NB4 (cell line): ENCODE results near the gene PRR5L.

Experiments
- DNase-seq: peaks from one replicate; pipeline ENCODE4 v3.0.0; 2010; ENCODE audit warnings: low read depth
- H3K4me3 ChIP-seq: one replicate; pipeline ENCODE4 v1.5.1; 2011; ENCODE audit warnings: mild to moderate bottlenecking, low read depth, low read length, moderate library complexity
- MYC ChIP-seq: IDR thresholded peaks from 2 replicates; pipeline ENCODE4 v1.6.1; 2011; ENCODE audit warnings: low read depth, low read length
- POLR2A ChIP-seq: IDR thresholded peaks from 2 replicates; pipeline ENCODE4 v1.6.1; 2011; ENCODE audit warnings: mild to moderate bottlenecking; ENCODE audit not compliant: insufficient read length; ENCODE audit errors: extremely low read depth
- TF ChIP-seq, protein P1 (sequence below): IDR thresholded peaks from 2 replicates; pipeline ENCODE4 v1.6.1; 2011; ENCODE audit warnings: low read depth, low read length
- TF ChIP-seq, protein P2 (sequence below): IDR thresholded peaks from one replicate; pipeline ENCODE4 v1.5.1; 2012; ENCODE audit warnings: low read depth, low read length

The PRR5L gene

DNA sequence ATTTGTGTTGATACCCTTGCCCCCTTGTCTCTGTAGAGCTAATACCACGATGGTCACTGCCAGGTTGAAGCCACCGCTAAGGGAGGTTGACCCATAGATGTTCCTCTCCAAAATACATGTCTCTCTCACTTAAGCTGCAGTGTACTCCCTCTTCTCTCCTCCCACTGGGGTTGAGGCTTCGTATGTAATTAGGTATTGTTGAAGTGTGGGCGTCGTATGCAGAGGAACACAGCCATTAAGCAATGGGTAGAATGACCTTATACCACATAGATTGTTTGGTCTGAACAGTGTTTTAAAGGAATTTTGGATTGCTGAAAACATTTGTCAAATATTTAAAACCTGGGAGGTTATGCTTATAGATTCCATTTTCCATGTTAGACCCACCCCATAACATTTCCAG lies 142.0 kb downstream of the PRR5L start:
- DNase-seq, result no peak
- H3K4me3 ChIP-seq, result no peak overlapping the region
- TF ChIP-seq POLR2A, result no peak
- TF ChIP-seq, protein P1, sequence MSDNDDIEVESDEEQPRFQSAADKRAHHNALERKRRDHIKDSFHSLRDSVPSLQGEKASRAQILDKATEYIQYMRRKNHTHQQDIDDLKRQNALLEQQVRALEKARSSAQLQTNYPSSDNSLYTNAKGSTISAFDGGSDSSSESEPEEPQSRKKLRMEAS, result no peak

DNA sequence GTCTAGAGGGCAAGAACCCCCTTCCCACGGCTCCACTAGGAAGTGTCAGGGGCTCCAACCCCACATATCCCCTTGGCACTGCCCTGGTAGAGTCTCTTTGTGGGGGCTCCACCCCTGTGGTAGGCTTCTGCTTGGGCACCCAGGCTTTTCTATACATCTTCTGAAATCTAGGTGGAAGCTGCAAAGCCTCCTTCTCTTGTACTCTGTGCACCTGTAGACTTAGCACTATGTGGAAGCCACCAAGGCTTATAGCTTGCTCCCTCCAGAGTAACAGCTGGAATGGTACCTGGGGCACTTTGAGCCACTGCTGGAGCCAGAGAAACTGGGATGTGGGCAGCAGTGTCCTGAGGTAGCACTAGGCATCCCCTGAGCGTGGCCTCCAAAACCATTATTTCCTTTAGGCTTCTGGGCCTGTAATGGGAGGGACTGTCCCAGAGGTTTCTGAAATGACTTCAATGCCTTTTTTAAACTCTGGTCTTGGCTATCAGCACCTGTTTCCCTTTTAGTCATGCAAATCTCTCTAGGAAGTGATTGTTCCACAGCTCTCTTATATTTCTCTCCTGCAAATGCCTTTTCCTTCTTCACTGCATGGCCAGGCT lies 145.6 kb downstream of the PRR5L start:
- no peak for DNase-seq
- H3K4me3 ChIP-seq, result no peak overlapping the region
- TF ChIP-seq, protein P1, result no peak
- TF ChIP-seq, protein P2, sequence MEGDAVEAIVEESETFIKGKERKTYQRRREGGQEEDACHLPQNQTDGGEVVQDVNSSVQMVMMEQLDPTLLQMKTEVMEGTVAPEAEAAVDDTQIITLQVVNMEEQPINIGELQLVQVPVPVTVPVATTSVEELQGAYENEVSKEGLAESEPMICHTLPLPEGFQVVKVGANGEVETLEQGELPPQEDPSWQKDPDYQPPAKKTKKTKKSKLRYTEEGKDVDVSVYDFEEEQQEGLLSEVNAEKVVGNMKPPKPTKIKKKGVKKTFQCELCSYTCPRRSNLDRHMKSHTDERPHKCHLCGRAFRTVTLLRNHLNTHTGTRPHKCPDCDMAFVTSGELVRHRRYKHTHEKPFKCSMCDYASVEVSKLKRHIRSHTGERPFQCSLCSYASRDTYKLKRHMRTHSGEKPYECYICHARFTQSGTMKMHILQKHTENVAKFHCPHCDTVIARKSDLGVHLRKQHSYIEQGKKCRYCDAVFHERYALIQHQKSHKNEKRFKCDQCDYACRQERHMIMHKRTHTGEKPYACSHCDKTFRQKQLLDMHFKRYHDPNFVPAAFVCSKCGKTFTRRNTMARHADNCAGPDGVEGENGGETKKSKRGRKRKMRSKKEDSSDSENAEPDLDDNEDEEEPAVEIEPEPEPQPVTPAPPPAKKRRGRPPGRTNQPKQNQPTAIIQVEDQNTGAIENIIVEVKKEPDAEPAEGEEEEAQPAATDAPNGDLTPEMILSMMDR, result no peak
- TF ChIP-seq POLR2A (no peak), MYC (no peak)

DNA sequence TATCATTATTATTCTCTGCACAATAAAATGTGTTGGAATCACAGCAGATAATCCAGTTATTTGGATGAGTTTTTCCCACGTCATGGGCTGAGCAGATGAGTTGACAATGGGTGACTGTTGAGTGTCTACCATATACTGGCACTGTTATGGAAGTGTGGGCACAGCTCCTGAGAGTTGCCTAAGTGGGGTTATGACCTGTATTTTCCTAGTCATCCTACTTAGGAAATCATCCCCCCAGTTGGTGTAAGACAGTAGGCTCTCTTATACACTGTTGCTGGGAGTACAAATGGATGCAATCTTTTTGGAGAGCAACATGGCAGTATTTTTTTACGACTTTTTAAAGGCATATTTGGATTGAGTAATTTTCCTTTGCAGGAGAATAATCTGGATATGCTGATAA lies 147.6 kb downstream of the PRR5L start:
- DNase-seq, result no peak
- TF ChIP-seq MYC, result no peak
- no peak for TF ChIP-seq POLR2A
- TF ChIP-seq, protein P2, result no peak
- TF ChIP-seq, protein P1, result no peak
- H3K4me3 ChIP-seq, result no peak overlapping the region

DNA sequence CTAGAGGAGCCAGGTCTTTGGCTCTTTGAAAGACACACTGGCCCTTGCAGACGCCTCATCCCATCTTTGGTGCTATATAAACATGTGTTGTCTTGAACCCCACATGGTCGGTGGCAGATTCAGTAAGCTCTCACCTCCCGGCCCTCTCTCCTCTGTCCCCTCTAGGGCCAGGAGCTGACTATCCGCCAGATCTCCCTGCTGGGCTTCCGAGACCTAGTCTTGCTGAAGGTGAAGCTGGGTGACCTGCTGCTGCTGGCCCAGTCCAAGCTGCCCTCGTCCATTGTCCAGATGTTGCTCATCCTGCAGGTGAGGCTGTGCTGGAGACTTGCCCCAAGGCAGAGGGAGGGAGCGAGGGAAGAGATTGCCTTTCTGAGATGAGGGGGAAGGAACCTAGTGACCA lies 150.0 kb downstream of the PRR5L start:
- H3K4me3 ChIP-seq, result no peak overlapping the region

DNA sequence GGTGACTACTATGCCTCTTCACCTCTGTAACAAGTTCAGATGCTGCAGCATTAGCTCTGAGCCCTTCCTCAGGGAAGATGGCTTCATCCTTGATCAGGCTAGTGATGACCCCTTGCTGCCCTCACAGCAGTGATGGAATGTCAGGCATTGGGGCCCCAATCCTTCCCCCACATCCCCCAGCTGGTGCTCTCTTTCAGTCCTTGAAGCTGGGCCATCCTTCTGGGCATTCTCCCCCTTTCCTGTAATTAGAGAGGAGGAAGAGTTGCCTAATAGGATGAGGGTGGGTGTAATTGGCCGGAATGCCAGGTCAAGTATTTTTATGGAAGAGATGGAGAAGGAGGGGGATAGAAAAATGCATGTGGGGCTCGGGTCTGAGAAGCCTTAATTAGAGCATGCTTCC lies 151.4 kb downstream of the PRR5L start:
- DNase-seq, result no peak
- H3K4me3 ChIP-seq, result no peak overlapping the region
- TF ChIP-seq POLR2A (no peak), MYC (no peak)
- TF ChIP-seq, protein P1, result no peak
- TF ChIP-seq, protein P2, result no peak

More for the DNA sequence above, 150.0 kb downstream of the PRR5L start:
- TF ChIP-seq POLR2A, result no peak
- no peak for TF ChIP-seq MYC
- TF ChIP-seq, protein P2, result no peak
- TF ChIP-seq, protein P1, result no peak
- DNase-seq, result no peak

DNA sequence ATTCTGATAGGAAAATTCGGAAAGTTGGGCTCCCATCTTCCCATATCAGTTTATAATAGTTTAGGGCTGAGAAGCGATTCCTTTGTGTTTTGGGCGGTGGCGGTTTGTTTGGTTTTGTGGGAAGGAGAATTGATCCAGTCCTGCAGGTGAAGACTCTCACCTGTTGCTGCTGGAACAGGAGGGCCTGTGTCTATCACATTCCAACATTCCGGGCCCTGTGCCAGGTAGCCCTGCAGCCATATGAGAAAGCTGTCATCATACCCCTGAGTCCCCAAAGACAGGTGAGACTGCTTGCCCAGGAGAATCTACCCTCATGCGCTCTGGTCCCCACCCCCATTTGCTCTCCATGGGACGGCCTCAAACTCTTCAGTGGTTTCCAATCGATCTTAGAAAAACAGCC lies 151.9 kb downstream of the PRR5L start:
- no peak for DNase-seq
- TF ChIP-seq, protein P2, result no peak
- TF ChIP-seq, protein P1, result no peak
- TF ChIP-seq MYC, result no peak
- no peak for TF ChIP-seq POLR2A
- H3K4me3 ChIP-seq, result no peak overlapping the region
